ENCODE measurements around the gene HNRNPLL.
"Not testable (repeated sequence)": the region's sequence is repeated elsewhere in the genome, so short reads cannot be mapped to it uniquely, and the experiment has no call there.

The HNRNPLL gene

GRCh38 chr2:38609246-38609645 lies 6.5 kb upstream of the HNRNPLL start:
- peak overlapping the region; percentile 1 for H3K4me3 Mint-ChIP-seq
- H3K27me3 Mint-ChIP-seq (ENCODE audit: low read depth); DNase-seq (ENCODE audit: low spot score); H3K36me3 Mint-ChIP-seq (ENCODE audit: low read depth); H3K9me3 Mint-ChIP-seq: not testable (repeated sequence)
- peak overlapping the region; percentile 40 for H3K27ac Mint-ChIP-seq
- peaks cover 58% of the 10 kb centered on the region for H3K4me1 Mint-ChIP-seq (ENCODE audit: low read depth)

GRCh38 chr2:38608755-38609154 lies 6.0 kb upstream of the HNRNPLL start:
- Mint-ChIP-seq H3K27me3 (ENCODE audit: low read depth) (no peaks in the 10 kb centered on the region), H3K27ac (peak overlapping the region; percentile 40), H3K9me3 (no peaks in the 10 kb centered on the region), H3K4me3 (peak overlapping the region; percentile 1), H3K4me1 (ENCODE audit: low read depth) (peaks cover 58% of the 10 kb centered on the region), H3K36me3 (ENCODE audit: low read depth) (peaks cover 1% of the 10 kb centered on the region)
- no peak for DNase-seq (ENCODE audit: low spot score)

DNA sequence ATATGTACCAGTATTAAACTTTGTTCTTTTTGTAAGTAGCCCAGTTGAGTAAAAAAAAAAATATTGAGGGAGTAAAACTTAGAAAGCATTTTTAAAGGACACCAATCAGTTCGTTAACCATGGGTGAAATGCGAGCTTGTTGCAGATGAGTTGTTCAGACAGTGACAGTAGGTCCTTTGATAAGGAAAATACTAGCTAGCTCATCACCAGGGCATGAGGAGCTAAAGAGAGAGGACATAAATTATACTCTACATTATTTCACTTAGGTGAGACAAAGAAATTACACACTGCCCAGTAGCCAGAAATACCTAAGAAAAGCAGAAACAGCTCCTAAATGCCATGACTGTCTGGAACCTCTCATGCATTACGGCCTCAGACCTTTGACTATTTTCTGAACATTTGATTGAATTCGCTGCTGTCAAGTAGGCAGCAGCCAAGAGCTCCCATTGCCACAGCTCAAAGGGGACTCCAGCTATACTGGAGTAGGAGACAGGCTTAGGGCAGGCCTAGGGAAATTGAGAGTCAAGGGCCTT lies 2.6 kb upstream of the HNRNPLL start:
- H3K9me3 Mint-ChIP-seq, result no peaks in the 10 kb centered on the region
- H3K27ac Mint-ChIP-seq, result no peak overlapping the region
- no peak for DNase-seq (ENCODE audit: low spot score)
- no peak overlapping the region for H3K4me3 Mint-ChIP-seq
- peaks cover 7% of the 10 kb centered on the region for H3K36me3 Mint-ChIP-seq (ENCODE audit: low read depth)
- H3K27me3 Mint-ChIP-seq (ENCODE audit: low read depth), result no peaks in the 10 kb centered on the region
- peaks cover 42% of the 10 kb centered on the region for H3K4me1 Mint-ChIP-seq (ENCODE audit: low read depth)

DNA sequence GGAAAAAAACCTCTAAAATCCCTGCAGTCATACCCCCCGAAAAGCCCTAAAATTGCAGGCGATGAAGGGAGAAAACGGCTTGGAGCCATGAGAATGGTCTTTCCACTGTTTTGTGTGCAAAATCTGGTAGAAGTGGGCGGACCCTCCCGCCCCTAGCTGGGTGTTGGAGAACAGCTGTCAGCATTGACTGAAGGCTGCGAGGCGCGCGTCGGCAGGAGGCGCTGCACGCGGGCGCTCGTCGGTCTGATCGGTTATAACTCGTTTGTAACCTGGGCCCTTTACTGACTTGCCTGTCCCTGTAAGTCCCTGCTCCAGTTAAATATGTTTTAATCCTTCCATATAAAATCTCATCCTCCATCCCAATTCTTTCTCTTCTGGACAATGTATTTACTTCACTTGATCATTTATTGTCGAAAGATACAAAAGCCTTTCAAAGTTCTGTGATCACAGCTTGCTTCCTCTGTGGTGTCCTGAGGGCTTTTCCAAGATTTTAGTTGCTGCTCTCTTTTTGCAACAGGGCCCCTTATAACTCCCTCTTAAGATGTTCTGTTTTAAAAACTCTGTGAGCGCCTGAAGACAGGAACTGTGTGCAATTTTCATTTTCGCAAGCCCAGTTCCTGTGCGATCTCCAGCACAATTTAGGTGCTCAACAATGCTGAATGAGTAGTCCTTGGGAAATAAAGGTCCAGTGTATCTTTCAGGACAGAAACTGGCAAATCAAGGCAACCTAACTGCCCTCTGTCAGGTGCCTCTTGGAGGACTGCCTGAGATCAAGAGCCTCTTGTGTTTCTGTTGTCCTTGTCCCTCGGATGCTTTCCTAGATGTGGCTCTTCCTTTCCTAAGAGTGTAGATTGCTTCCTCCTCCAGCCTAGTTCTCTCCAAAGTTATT lies 918 bp upstream of the HNRNPLL start:
- Mint-ChIP-seq H3K9me3 (no peaks in the 10 kb centered on the region), H3K4me1 (ENCODE audit: low read depth) (peaks cover 44% of the 10 kb centered on the region), H3K36me3 (ENCODE audit: low read depth) (peaks cover 8% of the 10 kb centered on the region), H3K27me3 (ENCODE audit: low read depth) (no peaks in the 10 kb centered on the region), H3K4me3 (peak overlapping the region; percentile 84), H3K27ac (peak overlapping the region; percentile 85)
- peak; percentile 83 for DNase-seq (ENCODE audit: low spot score)

DNA sequence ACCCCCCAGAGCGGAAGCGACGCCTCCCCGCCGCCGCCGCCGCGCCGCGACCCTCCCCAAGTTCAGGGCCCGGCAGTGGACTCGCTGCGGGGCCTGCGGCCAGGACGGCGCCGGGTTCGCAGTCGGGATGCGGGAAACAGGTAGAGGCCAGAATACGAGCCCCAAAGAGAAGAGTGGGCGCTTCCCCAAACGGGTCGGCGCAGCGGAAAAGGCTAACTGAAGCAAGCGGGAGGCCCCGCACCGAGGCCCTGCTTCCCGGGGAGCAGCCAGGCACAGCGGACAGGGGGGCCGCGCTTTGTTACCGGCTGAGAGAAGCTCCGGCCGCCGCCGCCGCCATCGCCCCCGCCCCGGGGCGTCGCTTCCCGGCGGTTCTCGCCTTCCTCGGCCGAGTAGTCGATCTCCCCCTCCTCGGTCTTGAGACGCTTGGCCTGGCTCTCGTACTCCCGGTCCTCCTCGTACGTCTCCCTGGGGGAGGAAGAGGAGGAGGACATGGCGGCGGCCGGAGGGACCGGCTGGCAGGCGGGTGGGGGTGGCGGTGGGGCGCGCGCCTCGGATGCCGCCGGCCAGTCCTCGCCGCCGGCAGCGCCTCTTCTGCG lies 494 bp downstream of the HNRNPLL start:
- DNase-seq (ENCODE audit: low spot score), result peak; percentile 37
- Mint-ChIP-seq H3K27ac (peak overlapping the region; percentile 84), H3K36me3 (ENCODE audit: low read depth) (peaks cover 13% of the 10 kb centered on the region), H3K4me3 (peak overlapping the region; percentile 90), H3K27me3 (ENCODE audit: low read depth) (no peaks in the 10 kb centered on the region), H3K4me1 (ENCODE audit: low read depth) (peaks cover 49% of the 10 kb centered on the region), H3K9me3 (no peaks in the 10 kb centered on the region)

- Mint-ChIP-seq H3K27ac (peak overlapping the region; percentile 84), H3K4me3 (peak overlapping the region; percentile 90), H3K4me1 (ENCODE audit: low read depth) (peaks cover 54% of the 10 kb centered on the region), H3K9me3 (no peaks in the 10 kb centered on the region), H3K27me3 (ENCODE audit: low read depth) (no peaks in the 10 kb centered on the region), H3K36me3 (ENCODE audit: low read depth) (peaks cover 18% of the 10 kb centered on the region)
- DNase-seq (ENCODE audit: low spot score), result no peak
Measured at GRCh38 chr2:38601463-38602135, 1.1 kb downstream of the HNRNPLL start.

- Mint-ChIP-seq H3K9me3 (no peaks in the 10 kb centered on the region), H3K27me3 (ENCODE audit: low read depth) (no peaks in the 10 kb centered on the region), H3K4me3 (peak overlapping the region; percentile 90), H3K4me1 (ENCODE audit: low read depth) (peaks cover 57% of the 10 kb centered on the region), H3K27ac (peak overlapping the region; percentile 84), H3K36me3 (ENCODE audit: low read depth) (peaks cover 21% of the 10 kb centered on the region)
- no peak for DNase-seq (ENCODE audit: low spot score)
Measured at GRCh38 chr2:38600921-38601455, 1.7 kb downstream of the HNRNPLL start.

GRCh38 chr2:38600242-38600891 lies 2.4 kb downstream of the HNRNPLL start:
- peaks cover 22% of the 10 kb centered on the region for H3K36me3 Mint-ChIP-seq (ENCODE audit: low read depth)
- H3K9me3 Mint-ChIP-seq, result no peaks in the 10 kb centered on the region
- H3K27me3 Mint-ChIP-seq (ENCODE audit: low read depth), result no peaks in the 10 kb centered on the region
- H3K4me1 Mint-ChIP-seq (ENCODE audit: low read depth), result peaks cover 55% of the 10 kb centered on the region
- peak overlapping the region; percentile 90 for H3K4me3 Mint-ChIP-seq
- DNase-seq (ENCODE audit: low spot score), result no peak
- peak overlapping the region; percentile 80 for H3K27ac Mint-ChIP-seq

- H3K4me3 Mint-ChIP-seq, result peak overlapping the region; percentile 90
- peak overlapping the region; percentile 20 for H3K27ac Mint-ChIP-seq
- no peak for DNase-seq (ENCODE audit: low spot score)
- H3K9me3 Mint-ChIP-seq, result no peaks in the 10 kb centered on the region
- peaks cover 52% of the 10 kb centered on the region for H3K4me1 Mint-ChIP-seq (ENCODE audit: low read depth)
- no peaks in the 10 kb centered on the region for H3K27me3 Mint-ChIP-seq (ENCODE audit: low read depth)
- peaks cover 22% of the 10 kb centered on the region for H3K36me3 Mint-ChIP-seq (ENCODE audit: low read depth)
Measured at GRCh38 chr2:38599706-38600105, 3.0 kb downstream of the HNRNPLL start.

GRCh38 chr2:38598991-38599295 lies 3.8 kb downstream of the HNRNPLL start:
- Mint-ChIP-seq H3K4me1 (ENCODE audit: low read depth) (peaks cover 50% of the 10 kb centered on the region), H3K36me3 (ENCODE audit: low read depth) (peaks cover 24% of the 10 kb centered on the region), H3K27ac (peak overlapping the region; percentile 14), H3K4me3 (peak overlapping the region; percentile 90), H3K9me3 (no peaks in the 10 kb centered on the region), H3K27me3 (ENCODE audit: low read depth) (no peaks in the 10 kb centered on the region)
- DNase-seq (ENCODE audit: low spot score), result no peak

DNA sequence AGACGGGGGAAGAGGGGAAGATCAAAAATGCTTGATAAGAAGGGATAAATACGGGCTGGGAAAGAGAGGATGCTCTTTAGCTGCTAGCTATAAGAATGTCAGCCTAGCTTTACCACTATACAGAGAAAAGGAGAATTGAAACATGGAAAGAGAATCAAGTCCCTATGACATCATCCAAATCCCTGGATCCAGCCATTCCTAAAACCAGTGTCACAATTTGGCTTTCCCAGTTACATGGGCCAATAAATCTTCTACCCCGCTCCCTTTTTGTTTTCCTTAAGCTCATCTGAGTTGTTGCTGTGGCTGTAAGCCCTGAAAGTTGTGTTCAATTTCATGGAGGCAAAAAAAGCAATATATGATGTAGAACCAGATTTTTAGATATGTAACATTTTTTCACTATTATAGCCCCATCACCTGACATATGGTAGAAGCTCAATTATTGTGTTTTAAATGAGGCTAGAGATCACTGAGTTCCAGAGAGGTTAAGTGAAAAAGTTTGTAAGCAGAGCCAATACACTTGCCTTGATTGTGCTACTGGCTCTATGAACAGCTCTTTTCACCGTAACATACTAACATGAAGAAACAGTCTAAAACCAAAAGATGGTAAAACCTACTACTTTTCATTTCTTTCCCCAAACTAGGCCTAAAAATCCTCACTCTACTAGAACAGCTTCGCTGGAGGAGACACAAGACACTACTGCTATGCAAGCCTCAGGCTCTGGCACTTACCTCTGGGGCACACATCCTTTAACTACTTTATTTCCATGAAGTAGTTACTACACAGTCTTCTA lies 4.3 kb downstream of the HNRNPLL start:
- no peak for DNase-seq (ENCODE audit: low spot score)
- Mint-ChIP-seq H3K27me3 (ENCODE audit: low read depth) (no peaks in the 10 kb centered on the region), H3K4me3 (peak overlapping the region; percentile 90), H3K9me3 (no peaks in the 10 kb centered on the region), H3K4me1 (ENCODE audit: low read depth) (peaks cover 47% of the 10 kb centered on the region), H3K27ac (peak overlapping the region; percentile 20), H3K36me3 (ENCODE audit: low read depth) (peaks cover 24% of the 10 kb centered on the region)

- Mint-ChIP-seq H3K36me3 (ENCODE audit: low read depth) (peaks cover 26% of the 10 kb centered on the region), H3K9me3 (no peaks in the 10 kb centered on the region), H3K4me3 (no peak overlapping the region), H3K27me3 (ENCODE audit: low read depth) (no peaks in the 10 kb centered on the region), H3K4me1 (ENCODE audit: low read depth) (peaks cover 58% of the 10 kb centered on the region), H3K27ac (peak overlapping the region; percentile 9)
- DNase-seq (ENCODE audit: low spot score), result no peak
Measured at GRCh38 chr2:38597115-38597514, 5.6 kb downstream of the HNRNPLL start.

DNA sequence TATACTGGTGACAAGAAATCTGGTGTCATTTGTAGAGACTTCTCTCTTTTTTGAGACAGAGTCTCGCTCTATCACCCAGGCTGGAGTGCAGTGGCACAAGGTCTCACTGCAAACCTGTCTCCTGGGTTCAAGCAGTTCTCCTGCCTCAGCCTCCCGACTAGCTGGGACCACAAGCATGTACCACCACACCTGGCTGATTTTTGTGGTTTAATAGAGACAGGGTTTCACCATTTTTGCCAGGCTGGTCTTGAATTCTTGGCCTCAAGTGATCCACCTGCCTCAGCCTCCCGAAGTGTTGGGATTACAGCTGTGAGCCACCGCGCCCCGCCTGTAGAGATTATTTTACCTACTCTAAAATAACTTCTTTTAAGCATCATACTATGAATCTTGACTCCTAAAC lies 6.5 kb downstream of the HNRNPLL start:
- peak overlapping the region; percentile 35 for H3K27ac Mint-ChIP-seq
- peaks cover 58% of the 10 kb centered on the region for H3K4me1 Mint-ChIP-seq (ENCODE audit: low read depth)
- DNase-seq (ENCODE audit: low spot score), result no peak
- no peaks in the 10 kb centered on the region for H3K27me3 Mint-ChIP-seq (ENCODE audit: low read depth)
- H3K9me3 Mint-ChIP-seq, result no peaks in the 10 kb centered on the region
- peaks cover 29% of the 10 kb centered on the region for H3K36me3 Mint-ChIP-seq (ENCODE audit: low read depth)
- peak overlapping the region; percentile 12 for H3K4me3 Mint-ChIP-seq
